NCI-H446 (cell line): ENCODE results near the gene CUL9.

ENCODE experiments used
- DNase-seq, 2 experiments: peaks; one replicate each; lab custom pipeline; 2025; lab: John Stamatoyannopoulos, UW

CUL9 gene

GRCh38 chr6:43173591-43174262 lies 8.3 kb upstream of the CUL9 start:
- DNase-seq, result no peak

- peak; percentile 95 to 96 for DNase-seq
Measured at GRCh38 chr6:43174263-43175112, 7.5 kb upstream of the CUL9 start.

GRCh38 chr6:43175676-43176422 lies 6.1 kb upstream of the CUL9 start:
- no peak for DNase-seq

GRCh38 chr6:43176423-43176786 lies 5.6 kb upstream of the CUL9 start:
- DNase-seq, result no peak

- DNase-seq, result no peak
Measured at GRCh38 chr6:43178150-43178549, 3.8 kb upstream of the CUL9 start.

GRCh38 chr6:43178951-43179830 lies 2.8 kb upstream of the CUL9 start:
- DNase-seq, result no peak

- DNase-seq, result no peak
Measured at GRCh38 chr6:43180058-43180457, 1.9 kb upstream of the CUL9 start.

- DNase-seq, result no peak
Measured at GRCh38 chr6:43180985-43181384, 1.0 kb upstream of the CUL9 start.

- DNase-seq, result no peak
Measured at GRCh38 chr6:43181621-43181941, 415 bp upstream of the CUL9 start.

- no peak for DNase-seq
Measured at GRCh38 chr6:43183441-43183840, 1.4 kb downstream of the CUL9 start.

GRCh38 chr6:43184268-43184985 lies 2.4 kb downstream of the CUL9 start:
- no peak for DNase-seq

GRCh38 chr6:43185391-43185985 lies 3.5 kb downstream of the CUL9 start:
- no peak for DNase-seq

GRCh38 chr6:43186019-43186418 lies 4.0 kb downstream of the CUL9 start:
- DNase-seq, result no peak

GRCh38 chr6:43186706-43187105 lies 4.7 kb downstream of the CUL9 start:
- DNase-seq, result no peak

- DNase-seq, result no peak
Measured at GRCh38 chr6:43187821-43188220, 5.8 kb downstream of the CUL9 start.

GRCh38 chr6:43188426-43188825 lies 6.4 kb downstream of the CUL9 start:
- no peak for DNase-seq

GRCh38 chr6:43189776-43190304 lies 7.8 kb downstream of the CUL9 start:
- no peak for DNase-seq

GRCh38 chr6:43192911-43193310 lies 10.9 kb downstream of the CUL9 start:
- no peak for DNase-seq

GRCh38 chr6:43193929-43194328 lies 11.9 kb downstream of the CUL9 start:
- DNase-seq, result no peak

- DNase-seq, result no peak
Measured at GRCh38 chr6:43196337-43196736, 14.3 kb downstream of the CUL9 start.

- no peak for DNase-seq
Measured at GRCh38 chr6:43199912-43200311, 17.9 kb downstream of the CUL9 start.
